Neural cell (in vitro differentiated cells): ENCODE measurements around the gene REV3L. TPM values are rescaled to one million over a fixed set of nuclear protein-coding genes. Genes with fewer than 3 reads are reported as not detected.
"Not testable (repeated sequence)": the region's sequence is repeated elsewhere in the genome, so short reads cannot be mapped to it uniquely, and the experiment has no call there.

ENCODE experiments used
- H2AFZ ChIP-seq: fragments of 200-600, 300-800 bp; sonication (generic), shearing (Covaris generic); 2 replicates; pipeline ENCODE4 v1.6.0; 2014; ENCODE audit warnings: low read depth, mild to moderate bottlenecking, antibody characterized with exemption, low read length, moderate library complexity
- H3F3A ChIP-seq: fragments of 200-600 bp; shearing (Covaris generic); 2 replicates; pipeline ENCODE4 v1.6.1; 2016; ENCODE audit warnings: mild to moderate bottlenecking, moderate library complexity, mixed read lengths, antibody characterized with exemption, low read length; ENCODE audit not compliant: insufficient read depth, poor library complexity, severe bottlenecking
- H3K27ac ChIP-seq: fragments of 200-600, 300-800 bp; sonication (generic), shearing (Covaris generic); 2 replicates; pipeline ENCODE4 v1.5.1; 2014; ENCODE audit warnings: mild to moderate bottlenecking, low read length, moderate library complexity
- H3K27me3 ChIP-seq: fragments of 300-800, 200-600 bp; sonication (generic), shearing (Covaris generic); 2 replicates; pipeline ENCODE4 v1.6.0; 2014; ENCODE audit warnings: mild to moderate bottlenecking, low read depth, low read length, moderate library complexity; ENCODE audit not compliant: insufficient read depth
- H3K36me3 ChIP-seq: fragments of 300-800, 200-600 bp; sonication (generic), shearing (Covaris generic); 2 replicates; pipeline ENCODE4 v1.5.1; 2014; ENCODE audit warnings: mild to moderate bottlenecking, antibody characterized with exemption, low read length, moderate library complexity; ENCODE audit not compliant: insufficient read depth
- H3K4me2 ChIP-seq: fragments of 300-800, 200-600 bp; sonication (generic), shearing (Covaris generic); 2 replicates; pipeline ENCODE4 v1.6.0; 2014; ENCODE audit warnings: mild to moderate bottlenecking, low read length
- H3K4me3 ChIP-seq: fragments of 300-800, 200-600 bp; sonication (generic), shearing (Covaris generic); 2 replicates; pipeline ENCODE4 v1.5.1; 2014; ENCODE audit warnings: mild to moderate bottlenecking, low read length, moderate library complexity
- H3K79me2 ChIP-seq: fragments of 200-600 bp; shearing (Covaris generic); replicated peaks from 2 replicates; pipeline ENCODE4 v1.6.0; 2014; ENCODE audit warnings: mild to moderate bottlenecking, low read length, moderate library complexity; ENCODE audit not compliant: insufficient read depth
- H3K9ac ChIP-seq: fragments of 300-800, 200-600 bp; sonication (generic), shearing (Covaris generic); 2 replicates; pipeline ENCODE4 v1.6.1; 2016; ENCODE audit warnings: mild to moderate bottlenecking, low read length, mixed read lengths
- H3K9me2 ChIP-seq: fragments of 200-600 bp; shearing (Covaris generic); 2 replicates; pipeline ENCODE4 v1.6.1; 2016; ENCODE audit warnings: mild to moderate bottlenecking, low read length, mixed read lengths; ENCODE audit not compliant: insufficient read depth
- H3K9me3 ChIP-seq: fragments of 200-600, 300-800 bp; sonication (generic), shearing (Covaris generic); 2 replicates; pipeline ENCODE4 v1.6.1; 2016; ENCODE audit warnings: mild to moderate bottlenecking, mixed run types, low read length, moderate library complexity, mixed read lengths
- H4K20me1 ChIP-seq: fragments of 200-600 bp; shearing (Covaris generic); 2 replicates; pipeline ENCODE4 v1.6.1; 2016; ENCODE audit warnings: mild to moderate bottlenecking, mixed run types; ENCODE audit not compliant: insufficient read depth
- CTCF ChIP-seq: fragments of 450-650 bp; IDR thresholded peaks from 2 replicates; pipeline ENCODE4 v1.5.1; 2014; ENCODE audit warnings: antibody characterized with exemption, mild to moderate bottlenecking, moderate library complexity; ENCODE audit not compliant: poor library complexity, severe bottlenecking
- EP300 ChIP-seq: fragments of 450-650 bp; conservative IDR thresholded peaks from 2 replicates; pipeline ENCODE4 v1.6.1; 2014; ENCODE audit warnings: antibody characterized with exemption, mild to moderate bottlenecking, moderate library complexity; ENCODE audit not compliant: poor library complexity, severe bottlenecking
- EZH2 ChIP-seq: fragments of 200-600, 300-800 bp; shearing (Covaris generic), sonication (generic); IDR thresholded peaks from 2 replicates; pipeline ENCODE4 v1.6.1; 2014; ENCODE audit warnings: antibody characterized with exemption, low read length, borderline replicate concordance, mild to moderate bottlenecking; ENCODE audit not compliant: insufficient read depth, poor library complexity, severe bottlenecking
- MXI1 ChIP-seq: fragments of 450-650 bp; conservative IDR thresholded peaks from 2 replicates; pipeline ENCODE4 v1.6.1; 2014; ENCODE audit warnings: antibody characterized with exemption, mild to moderate bottlenecking; ENCODE audit not compliant: poor library complexity, severe bottlenecking
- POLR2AphosphoS5 ChIP-seq: IDR thresholded peaks from 2 replicates; pipeline ENCODE4 v1.6.1; 2012
- RAD21 ChIP-seq: fragments of 450-650 bp; conservative IDR thresholded peaks from 2 replicates; pipeline ENCODE4 v1.6.1; 2014; ENCODE audit warnings: antibody characterized with exemption, mild to moderate bottlenecking, moderate library complexity
- REST ChIP-seq: IDR thresholded peaks from 2 replicates; pipeline ENCODE4 v1.6.1; 2012; ENCODE audit warnings: borderline replicate concordance
- SMC3 ChIP-seq: fragments of 450-650 bp; conservative IDR thresholded peaks from 2 replicates; pipeline ENCODE4 v1.6.1; 2014; ENCODE audit warnings: antibody characterized with exemption, mild to moderate bottlenecking, moderate library complexity; ENCODE audit not compliant: poor library complexity
- TAF1 ChIP-seq: IDR thresholded peaks from 2 replicates; pipeline ENCODE4 v1.6.1; 2012; ENCODE audit warnings: low read depth
- polyA plus RNA-seq: library from polyadenylated mRNA; depleted of rRNA; stranded (reverse); fragments of >200 nt; gene quantifications from 2 replicates; pipeline ENCODE4 v1.2.3, GENCODE V29; 2014

The REV3L gene
- polyA plus RNA-seq, 1 donor from 2014 or later = 60.2 TPM

- TF ChIP-seq MXI1 (no peak), SMC3 (no peak), RAD21 (no peak), EP300 (no peak), POLR2AphosphoS5 (no peak), TAF1 (no peak), CTCF (no peak), EZH2 (no peak), REST (no peak)
- H3K9me2 ChIP-seq = no peaks in the 10 kb centered on the region
- no peak overlapping the region for H3K4me2 ChIP-seq
- H3K36me3 ChIP-seq = no peaks in the 10 kb centered on the region
- no peaks in the 10 kb centered on the region for H4K20me1 ChIP-seq
- H3K27me3 ChIP-seq = no peaks in the 10 kb centered on the region
- peaks cover 7% of the 10 kb centered on the region for H3K79me2 ChIP-seq
- no peak overlapping the region for H2AFZ ChIP-seq
- H3K9ac ChIP-seq = no peak overlapping the region
- no peak overlapping the region for H3K4me3 ChIP-seq
- H3K27ac ChIP-seq = no peak overlapping the region
- no peaks in the 10 kb centered on the region for H3F3A ChIP-seq
- no peaks in the 10 kb centered on the region for H3K9me3 ChIP-seq
Observed at GRCh38 chr6:111515259-111515658, 32.2 kb upstream of the REV3L start.

GRCh38 chr6:111514531-111514930, 31.5 kb upstream of the REV3L start:
- H3K27ac ChIP-seq = not testable (repeated sequence)

GRCh38 chr6:111507219-111507618, 24.2 kb upstream of the REV3L start:
- H3K9me3 ChIP-seq, H3K4me3 ChIP-seq, H3K36me3 ChIP-seq, H3K27ac ChIP-seq, H4K20me1 ChIP-seq, H3K9ac ChIP-seq, H2AFZ ChIP-seq, H3K9me2 ChIP-seq, H3F3A ChIP-seq, H3K27me3 ChIP-seq, H3K4me2 ChIP-seq: not testable (repeated sequence)
- H3K79me2 ChIP-seq = peaks cover 14% of the 10 kb centered on the region

More at GRCh38 chr6:111514531-111514930, 31.5 kb upstream of the REV3L start:
- not testable (repeated sequence) for H3F3A ChIP-seq, H3K36me3 ChIP-seq, H3K9me2 ChIP-seq, H3K9me3 ChIP-seq, H3K9ac ChIP-seq, H2AFZ ChIP-seq, H4K20me1 ChIP-seq, H3K4me3 ChIP-seq, H3K4me2 ChIP-seq, H3K79me2 ChIP-seq, H3K27me3 ChIP-seq

- H3F3A ChIP-seq, H3K4me3 ChIP-seq, H3K36me3 ChIP-seq, H3K27me3 ChIP-seq, H3K27ac ChIP-seq, H3K9ac ChIP-seq, H3K4me2 ChIP-seq, H3K9me3 ChIP-seq, H2AFZ ChIP-seq, H3K9me2 ChIP-seq, H4K20me1 ChIP-seq: not testable (repeated sequence)
- peaks cover 22% of the 10 kb centered on the region for H3K79me2 ChIP-seq
Observed at GRCh38 chr6:111505498-111505897, 22.5 kb upstream of the REV3L start.
